OCI-LY1 (cell line): ENCODE measurements around the gene MYOM1.

Source experiments
- EZH2 ChIP-seq: fragments of 200-600 bp; sonication (generic), shearing (Covaris generic); IDR thresholded peaks from 2 replicates; pipeline ENCODE4 v1.8.0; 2017; ENCODE audit warnings: borderline replicate concordance, mixed run types, mild to moderate bottlenecking, antibody characterized with exemption, low read length, moderate library complexity, mixed read lengths
- TF ChIP-seq, protein P1 (sequence below): fragments of 200-600 bp; sonication (generic), shearing (Covaris generic); IDR thresholded peaks from 2 replicates; pipeline ENCODE4 v1.5.1; 2017; ENCODE audit warnings: mild to moderate bottlenecking, antibody characterized with exemption, low read length, moderate library complexity, mixed read lengths

DNA sequence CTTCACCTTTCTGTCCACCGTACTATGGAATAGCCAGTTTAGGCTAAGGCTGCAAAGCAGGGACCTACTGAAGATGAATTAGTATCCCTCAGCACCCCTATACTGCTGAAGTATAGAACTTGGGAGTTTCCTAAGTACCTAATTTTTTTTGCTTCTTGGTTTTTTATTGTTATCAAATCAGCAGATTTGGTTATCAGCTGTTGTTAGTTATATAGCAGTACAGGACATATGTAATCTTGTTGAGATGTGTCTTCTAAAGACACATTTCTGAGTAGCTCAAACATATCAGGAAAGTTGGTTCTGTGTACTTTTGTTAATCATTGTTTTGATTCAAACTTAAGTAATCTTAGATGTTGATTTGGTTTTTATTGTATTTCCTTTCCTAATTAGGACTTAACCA lies 33.1 kb upstream of the MYOM1 start:
- TF ChIP-seq, protein P1, sequence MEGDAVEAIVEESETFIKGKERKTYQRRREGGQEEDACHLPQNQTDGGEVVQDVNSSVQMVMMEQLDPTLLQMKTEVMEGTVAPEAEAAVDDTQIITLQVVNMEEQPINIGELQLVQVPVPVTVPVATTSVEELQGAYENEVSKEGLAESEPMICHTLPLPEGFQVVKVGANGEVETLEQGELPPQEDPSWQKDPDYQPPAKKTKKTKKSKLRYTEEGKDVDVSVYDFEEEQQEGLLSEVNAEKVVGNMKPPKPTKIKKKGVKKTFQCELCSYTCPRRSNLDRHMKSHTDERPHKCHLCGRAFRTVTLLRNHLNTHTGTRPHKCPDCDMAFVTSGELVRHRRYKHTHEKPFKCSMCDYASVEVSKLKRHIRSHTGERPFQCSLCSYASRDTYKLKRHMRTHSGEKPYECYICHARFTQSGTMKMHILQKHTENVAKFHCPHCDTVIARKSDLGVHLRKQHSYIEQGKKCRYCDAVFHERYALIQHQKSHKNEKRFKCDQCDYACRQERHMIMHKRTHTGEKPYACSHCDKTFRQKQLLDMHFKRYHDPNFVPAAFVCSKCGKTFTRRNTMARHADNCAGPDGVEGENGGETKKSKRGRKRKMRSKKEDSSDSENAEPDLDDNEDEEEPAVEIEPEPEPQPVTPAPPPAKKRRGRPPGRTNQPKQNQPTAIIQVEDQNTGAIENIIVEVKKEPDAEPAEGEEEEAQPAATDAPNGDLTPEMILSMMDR = no peak
- TF ChIP-seq EZH2 = no peak
